ENCODE results near the gene RPS19.

RPS19 gene

GRCh38 chr19:41895745-41896580, 35.9 kb downstream of the RPS19 start:
- H3K4me3 ChIP-seq (ENCODE audit: insufficient read length, low read depth), result no peak overlapping the region
- H3K4me1 ChIP-seq (ENCODE audit: insufficient read depth, insufficient read length), result peaks cover 10% of the 10 kb centered on the region
- no peaks in the 10 kb centered on the region for H3K9me3 ChIP-seq (ENCODE audit: insufficient read depth, low read length)
- DNase-seq (ENCODE audit: low read depth, low spot score), result no peak
- TF ChIP-seq SUZ12 (IDR thresholded peaks at IDR 0.05; ENCODE audit: extremely low read depth, insufficient read depth, insufficient read length), result no peak
- TF ChIP-seq YY1 (IDR thresholded peaks at IDR 0.05; ENCODE audit: insufficient read depth, insufficient read length), result no peak
- TF ChIP-seq ZNF274 (IDR thresholded peaks at IDR 0.05; ENCODE audit: low read depth, low read length), result no peak
- no peak overlapping the region for H3K9ac ChIP-seq (ENCODE audit: insufficient read length, low read depth)
- peaks cover 41% of the 10 kb centered on the region for H3K36me3 ChIP-seq (ENCODE audit: insufficient read depth, insufficient read length, low read length)
- H3K27me3 ChIP-seq (ENCODE audit: insufficient read depth, insufficient read length), result no peaks in the 10 kb centered on the region

DNA sequence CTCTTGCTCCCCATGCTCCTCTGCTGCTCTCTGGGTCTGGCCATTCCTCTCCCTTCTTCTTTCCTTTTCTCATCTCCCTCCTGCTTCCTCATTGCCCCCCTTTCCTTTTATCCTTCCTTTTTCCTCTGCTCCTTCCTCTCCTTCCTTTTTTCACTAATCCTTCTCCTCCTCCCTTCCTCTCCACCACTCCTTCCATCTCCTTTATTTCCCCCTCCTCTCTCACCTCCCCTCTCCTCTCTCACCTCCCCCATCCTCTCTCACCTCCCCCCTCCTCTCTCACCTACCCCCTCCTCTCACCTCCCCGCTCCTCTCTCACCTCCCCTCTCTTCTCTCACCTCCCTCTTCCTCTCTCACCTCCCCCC, 36.5 kb downstream of the RPS19 start:
- no peak overlapping the region for H3K9ac ChIP-seq (ENCODE audit: insufficient read length, low read depth)
- peaks cover 41% of the 10 kb centered on the region for H3K36me3 ChIP-seq (ENCODE audit: insufficient read depth, insufficient read length, low read length)
- no peak overlapping the region for H3K4me3 ChIP-seq (ENCODE audit: insufficient read length, low read depth)
- no peak for DNase-seq (ENCODE audit: low read depth, low spot score)
- TF ChIP-seq YY1 (IDR thresholded peaks at IDR 0.05; ENCODE audit: insufficient read depth, insufficient read length), result no peak
- TF ChIP-seq SUZ12 (IDR thresholded peaks at IDR 0.05; ENCODE audit: extremely low read depth, insufficient read depth, insufficient read length), result no peak
- no peak for TF ChIP-seq ZNF274 (IDR thresholded peaks at IDR 0.05; ENCODE audit: low read depth, low read length)
- no peaks in the 10 kb centered on the region for H3K9me3 ChIP-seq (ENCODE audit: insufficient read depth, low read length)
- H3K4me1 ChIP-seq (ENCODE audit: insufficient read depth, insufficient read length), result peaks cover 10% of the 10 kb centered on the region
- H3K27me3 ChIP-seq (ENCODE audit: insufficient read depth, insufficient read length), result no peaks in the 10 kb centered on the region

- Histone ChIP-seq H3K27me3 (ENCODE audit: insufficient read depth, insufficient read length) (no peaks in the 10 kb centered on the region), H3K9ac (ENCODE audit: insufficient read length, low read depth) (no peak overlapping the region), H3K4me1 (ENCODE audit: insufficient read depth, insufficient read length) (peaks cover 10% of the 10 kb centered on the region), H3K36me3 (ENCODE audit: insufficient read depth, insufficient read length, low read length) (peaks cover 43% of the 10 kb centered on the region), H3K9me3 (ENCODE audit: insufficient read depth, low read length) (no peaks in the 10 kb centered on the region), H3K4me3 (ENCODE audit: insufficient read length, low read depth) (no peak overlapping the region)
- no peak for TF ChIP-seq YY1 (IDR thresholded peaks at IDR 0.05; ENCODE audit: insufficient read depth, insufficient read length)
- TF ChIP-seq ZNF274 (IDR thresholded peaks at IDR 0.05; ENCODE audit: low read depth, low read length), result no peak
- DNase-seq (ENCODE audit: low read depth, low spot score), result no peak
Measured at GRCh38 chr19:41897181-41897580, 37.1 kb downstream of the RPS19 start.

- Histone ChIP-seq H3K9ac (ENCODE audit: insufficient read length, low read depth) (no peak overlapping the region), H3K9me3 (ENCODE audit: insufficient read depth, low read length) (no peaks in the 10 kb centered on the region), H3K4me1 (ENCODE audit: insufficient read depth, insufficient read length) (peaks cover 8% of the 10 kb centered on the region), H3K36me3 (ENCODE audit: insufficient read depth, insufficient read length, low read length) (peaks cover 43% of the 10 kb centered on the region), H3K4me3 (ENCODE audit: insufficient read length, low read depth) (no peak overlapping the region), H3K27me3 (ENCODE audit: insufficient read depth, insufficient read length) (no peaks in the 10 kb centered on the region)
- no peak for DNase-seq (ENCODE audit: low read depth, low spot score)
- TF ChIP-seq ZNF274 (IDR thresholded peaks at IDR 0.05; ENCODE audit: low read depth, low read length) (no peak), SUZ12 (IDR thresholded peaks at IDR 0.05; ENCODE audit: extremely low read depth, insufficient read depth, insufficient read length) (no peak), YY1 (IDR thresholded peaks at IDR 0.05; ENCODE audit: insufficient read depth, insufficient read length) (no peak)
Measured at GRCh38 chr19:41897820-41898219, 37.8 kb downstream of the RPS19 start.

GRCh38 chr19:41898235-41898634, 38.2 kb downstream of the RPS19 start:
- H3K27me3 ChIP-seq (ENCODE audit: insufficient read depth, insufficient read length), result no peaks in the 10 kb centered on the region
- peaks cover 8% of the 10 kb centered on the region for H3K4me1 ChIP-seq (ENCODE audit: insufficient read depth, insufficient read length)
- H3K36me3 ChIP-seq (ENCODE audit: insufficient read depth, insufficient read length, low read length), result peaks cover 46% of the 10 kb centered on the region
- H3K9ac ChIP-seq (ENCODE audit: insufficient read length, low read depth), result no peak overlapping the region
- TF ChIP-seq SUZ12 (IDR thresholded peaks at IDR 0.05; ENCODE audit: extremely low read depth, insufficient read depth, insufficient read length) (no peak), ZNF274 (IDR thresholded peaks at IDR 0.05; ENCODE audit: low read depth, low read length) (no peak), YY1 (IDR thresholded peaks at IDR 0.05; ENCODE audit: insufficient read depth, insufficient read length) (no peak)
- H3K9me3 ChIP-seq (ENCODE audit: insufficient read depth, low read length), result no peaks in the 10 kb centered on the region
- DNase-seq (ENCODE audit: low read depth, low spot score), result no peak
- no peak overlapping the region for H3K4me3 ChIP-seq (ENCODE audit: insufficient read length, low read depth)

GRCh38 chr19:41901707-41902360, 41.8 kb downstream of the RPS19 start:
- DNase-seq (ENCODE audit: low read depth, low spot score), result no peak
- Histone ChIP-seq H3K36me3 (ENCODE audit: insufficient read depth, insufficient read length, low read length) (peaks cover 58% of the 10 kb centered on the region), H3K4me1 (ENCODE audit: insufficient read depth, insufficient read length) (peaks cover 7% of the 10 kb centered on the region), H3K4me3 (ENCODE audit: insufficient read length, low read depth) (no peak overlapping the region), H3K27me3 (ENCODE audit: insufficient read depth, insufficient read length) (no peaks in the 10 kb centered on the region), H3K9ac (ENCODE audit: insufficient read length, low read depth) (no peak overlapping the region), H3K9me3 (ENCODE audit: insufficient read depth, low read length) (no peaks in the 10 kb centered on the region)
- TF ChIP-seq ZNF274 (IDR thresholded peaks at IDR 0.05; ENCODE audit: low read depth, low read length), result no peak
- no peak for TF ChIP-seq SUZ12 (IDR thresholded peaks at IDR 0.05; ENCODE audit: extremely low read depth, insufficient read depth, insufficient read length)
- TF ChIP-seq YY1 (IDR thresholded peaks at IDR 0.05; ENCODE audit: insufficient read depth, insufficient read length), result no peak

DNA sequence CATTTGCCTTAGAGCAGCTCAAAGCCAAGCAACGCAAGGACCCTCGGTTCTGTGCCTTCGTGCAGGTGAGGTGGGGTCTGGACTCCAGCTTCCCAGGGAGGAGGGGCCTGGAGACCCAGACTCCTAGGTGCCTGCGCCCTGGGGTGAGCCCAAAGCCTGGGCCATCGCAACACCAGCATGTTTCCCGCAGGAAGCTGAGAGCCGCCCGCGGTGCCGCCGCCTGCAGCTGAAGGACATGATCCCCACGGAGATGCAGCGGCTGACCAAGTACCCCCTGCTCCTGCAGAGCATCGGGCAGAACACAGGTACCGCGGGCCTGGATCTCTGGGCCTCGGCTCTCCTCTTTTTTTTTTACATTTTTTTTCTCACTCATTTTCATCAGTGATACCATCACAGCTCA, 42.5 kb downstream of the RPS19 start:
- no peaks in the 10 kb centered on the region for H3K27me3 ChIP-seq (ENCODE audit: insufficient read depth, insufficient read length)
- no peak for DNase-seq (ENCODE audit: low read depth, low spot score)
- H3K9me3 ChIP-seq (ENCODE audit: insufficient read depth, low read length), result no peaks in the 10 kb centered on the region
- H3K4me3 ChIP-seq (ENCODE audit: insufficient read length, low read depth), result no peak overlapping the region
- no peak overlapping the region for H3K9ac ChIP-seq (ENCODE audit: insufficient read length, low read depth)
- H3K36me3 ChIP-seq (ENCODE audit: insufficient read depth, insufficient read length, low read length), result peaks cover 62% of the 10 kb centered on the region
- no peak for TF ChIP-seq YY1 (IDR thresholded peaks at IDR 0.05; ENCODE audit: insufficient read depth, insufficient read length)
- TF ChIP-seq ZNF274 (IDR thresholded peaks at IDR 0.05; ENCODE audit: low read depth, low read length), result no peak
- no peak for TF ChIP-seq SUZ12 (IDR thresholded peaks at IDR 0.05; ENCODE audit: extremely low read depth, insufficient read depth, insufficient read length)
- H3K4me1 ChIP-seq (ENCODE audit: insufficient read depth, insufficient read length), result peaks cover 7% of the 10 kb centered on the region
